ENCODE data around the gene PARD3.

PARD3 gene

GRCh38 chr10:34537629-34538231, 277.4 kb downstream of the PARD3 start:
- no peak overlapping the region for H3K4me3 ChIP-seq (ENCODE audit: low read depth, low read length)
- no peak for DNase-seq (ENCODE audit: low read depth, low spot score)
- TF ChIP-seq CTCF (IDR thresholded peaks at IDR 0.05; ENCODE audit: low read depth, low read length): no peak
- in situ Hi-C loops (cut with HindIII; ENCODE audit: low sequenced_read_pairs): no loop called here

- no peak for DNase-seq (ENCODE audit: low read depth, low spot score)
- in situ Hi-C loops (cut with HindIII; ENCODE audit: low sequenced_read_pairs): no loop called here
- TF ChIP-seq CTCF (IDR thresholded peaks at IDR 0.05; ENCODE audit: low read depth, low read length): no peak
- H3K4me3 ChIP-seq (ENCODE audit: low read depth, low read length): no peak overlapping the region
These were observed 279.2 kb downstream of the PARD3 start for GRCh38 chr10:34535872-34536271.

DNA sequence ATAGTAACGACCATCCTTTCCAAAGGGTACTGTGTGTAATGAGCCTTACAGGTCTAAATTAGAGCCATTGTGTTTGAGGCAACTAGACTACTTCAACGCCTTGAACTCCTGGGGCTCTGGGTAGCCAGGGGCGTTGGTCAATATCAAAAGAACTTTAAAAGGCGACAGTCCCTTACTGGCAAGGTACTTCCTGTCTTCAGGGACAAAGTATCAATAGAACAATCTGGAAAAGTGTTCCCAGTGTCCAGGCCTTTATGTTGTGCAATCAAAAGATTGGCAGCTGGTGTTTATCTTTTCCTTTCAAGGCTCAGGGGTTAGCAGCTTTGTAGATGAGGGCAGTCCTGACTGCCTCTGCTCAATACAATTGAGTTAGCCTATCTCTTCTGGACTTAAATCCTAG, 284.3 kb downstream of the PARD3 start:
- TF ChIP-seq CTCF (IDR thresholded peaks at IDR 0.05; ENCODE audit: low read depth, low read length): no peak
- no peak for DNase-seq (ENCODE audit: low read depth, low spot score)
- in situ Hi-C loops (cut with HindIII; ENCODE audit: low sequenced_read_pairs): no loop called here
- no peak overlapping the region for H3K4me3 ChIP-seq (ENCODE audit: low read depth, low read length)

GRCh38 chr10:34528320-34528719, 286.8 kb downstream of the PARD3 start:
- peak; percentile 95 for DNase-seq (ENCODE audit: low read depth, low spot score)
- no peak overlapping the region for H3K4me3 ChIP-seq (ENCODE audit: low read depth, low read length)
- no peak for TF ChIP-seq CTCF (IDR thresholded peaks at IDR 0.05; ENCODE audit: low read depth, low read length)
- in situ Hi-C loops (cut with HindIII; ENCODE audit: low sequenced_read_pairs): no loop called here

- TF ChIP-seq CTCF (IDR thresholded peaks at IDR 0.05; ENCODE audit: low read depth, low read length): peak; percentile 31
- DNase-seq (ENCODE audit: low read depth, low spot score): peak; percentile 95
- in situ Hi-C loops (cut with HindIII; ENCODE audit: low sequenced_read_pairs): no loop called here
- no peak overlapping the region for H3K4me3 ChIP-seq (ENCODE audit: low read depth, low read length)
These were observed 288.1 kb downstream of the PARD3 start for GRCh38 chr10:34526758-34527730.

DNA sequence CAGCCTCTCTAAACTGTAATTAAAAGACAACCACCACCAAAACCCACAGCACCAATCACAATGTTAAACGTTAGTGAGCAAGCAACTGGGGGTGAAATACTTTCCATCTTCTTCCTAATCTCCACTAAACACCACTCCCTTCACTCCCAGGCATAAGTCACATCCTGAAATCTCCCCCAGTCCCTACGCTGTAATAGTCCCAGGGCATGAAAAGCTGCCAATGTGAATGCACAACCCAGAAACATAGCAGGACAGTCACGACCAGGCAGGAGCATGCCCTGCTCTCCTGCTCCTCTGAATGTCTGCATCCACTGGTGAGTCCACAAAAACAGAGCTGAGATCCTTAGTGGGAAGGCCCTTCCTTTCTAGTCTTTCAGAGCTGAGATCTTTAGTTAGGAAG, 288.9 kb downstream of the PARD3 start:
- DNase-seq (ENCODE audit: low read depth, low spot score): no peak
- no peak overlapping the region for H3K4me3 ChIP-seq (ENCODE audit: low read depth, low read length)
- in situ Hi-C loops (cut with HindIII; ENCODE audit: low sequenced_read_pairs): no loop called here
- TF ChIP-seq CTCF (IDR thresholded peaks at IDR 0.05; ENCODE audit: low read depth, low read length): no peak
